Tibial nerve (tissue), 4 donors: Measurements from ENCODE around the gene CASP12. TPM values are rescaled to one million over a fixed set of nuclear protein-coding genes. Genes with fewer than 3 reads are reported as not detected.

ENCODE experiments used
- DNase-seq, 2 donors: peaks; one replicate each; pipeline ENCODE4 v3.0.0-alpha.2; 2019; ENCODE audit warnings: low spot score in 2 of 2
- H3K27ac ChIP-seq, 4 donors: fragments of 200-600 bp; sonication (generic) in 3 of 4; one replicate each; pipeline ENCODE4 v1.5.1; 2017 to 2019; ENCODE audit warnings: mild to moderate bottlenecking in 1 of 4
- H3K27me3 ChIP-seq, 2 donors: fragments of 200-600 bp; sonication (generic) in 1 of 2; one replicate each; pipeline versions ENCODE4 v1.5.1 to v1.6.0; 2017 to 2019
- H3K36me3 ChIP-seq, 3 donors: fragments of 200-600 bp; sonication (generic); one replicate each; pipeline ENCODE4 v1.5.1; 2018 to 2019
- H3K4me1 ChIP-seq, 4 donors: fragments of 200-600 bp; sonication (generic) in 3 of 4; one replicate each; pipeline ENCODE4 v1.5.1; 2017 to 2019
- H3K4me3 ChIP-seq, 4 donors: fragments of 200-600 bp; sonication (generic) in 3 of 4; one replicate each; pipeline ENCODE4 v1.5.1; 2017 to 2019; ENCODE audit warnings: mild to moderate bottlenecking in 1 of 4, moderate library complexity in 1 of 4
- H3K9me3 ChIP-seq, 4 donors: fragments of 200-600 bp; sonication (generic) in 3 of 4; one replicate each; pipeline ENCODE4 v1.5.1; 2017 to 2019
- EP300 ChIP-seq, 2 donors: sonication (generic); formaldehyde crosslinking; IDR thresholded peaks; one replicate each; pipeline ENCODE4 v1.6.1; 2017; ENCODE audit warnings: antibody characterized with exemption in 2 of 2, mild to moderate bottlenecking in 1 of 2
- POLR2A ChIP-seq, 2 donors: fragments of 450-650 bp; IDR thresholded peaks; one replicate each; pipeline ENCODE4 v1.6.1; 2017; ENCODE audit warnings: antibody characterized with exemption in 2 of 2, mild to moderate bottlenecking in 2 of 2, moderate library complexity in 2 of 2
- WGBS, 2 donors: methylation state at CpG; one replicate each; pipeline ENCODE4 v1.1.5; 2018; 5-methylcytosine and 5-hydroxymethylcytosine counted together
- total RNA-seq, 4 donors: library from RNA; depleted of rRNA; stranded (reverse); fragments of >200 nt; gene quantifications; one replicate each; pipeline ENCODE4 v1.1.0, GENCODE V29; 2016
- TF ChIP-seq, protein P1 (sequence below), 5 experiments: fragments of 200-600 bp in 3 of 5; fragments of 450-650 bp in 2 of 5; sonication (generic) in 3 of 5; IDR thresholded peaks; one replicate each; pipeline ENCODE4 v1.5.1; 2016 to 2019; ENCODE audit warnings: antibody characterized with exemption in 5 of 5, mild to moderate bottlenecking in 3 of 5, moderate library complexity in 2 of 5

CASP12 gene
- total RNA-seq, 4 donors from 2014 or later = 1.7 to 2.3 (median 2.2) TPM; not detected in 1

DNA sequence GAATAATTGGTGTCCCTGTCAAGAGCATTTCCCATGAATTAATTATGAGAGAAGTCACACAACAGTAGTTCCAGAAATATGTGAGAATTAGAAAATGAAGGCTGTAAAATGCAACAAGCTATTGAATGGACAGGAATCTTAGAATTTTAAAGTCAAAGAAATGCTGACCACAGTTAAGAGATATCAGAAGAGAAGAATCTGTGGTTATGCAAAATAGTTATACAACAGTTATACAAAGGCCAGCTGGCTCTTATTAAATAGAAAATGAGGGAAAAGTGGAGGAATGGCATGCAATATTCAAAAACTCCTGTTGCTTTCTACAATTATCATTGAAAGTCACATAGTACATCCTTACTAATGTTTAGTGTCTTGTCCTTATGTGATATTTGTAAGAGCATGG is 27.4 kb downstream of the CASP12 start:
- no peaks in the 10 kb centered on the region for H3K27me3 ChIP-seq
- H3K36me3 ChIP-seq = no peaks in the 10 kb centered on the region
- no peaks in the 10 kb centered on the region for H3K9me3 ChIP-seq
- no peak overlapping the region for H3K27ac ChIP-seq
- TF ChIP-seq, protein P1, sequence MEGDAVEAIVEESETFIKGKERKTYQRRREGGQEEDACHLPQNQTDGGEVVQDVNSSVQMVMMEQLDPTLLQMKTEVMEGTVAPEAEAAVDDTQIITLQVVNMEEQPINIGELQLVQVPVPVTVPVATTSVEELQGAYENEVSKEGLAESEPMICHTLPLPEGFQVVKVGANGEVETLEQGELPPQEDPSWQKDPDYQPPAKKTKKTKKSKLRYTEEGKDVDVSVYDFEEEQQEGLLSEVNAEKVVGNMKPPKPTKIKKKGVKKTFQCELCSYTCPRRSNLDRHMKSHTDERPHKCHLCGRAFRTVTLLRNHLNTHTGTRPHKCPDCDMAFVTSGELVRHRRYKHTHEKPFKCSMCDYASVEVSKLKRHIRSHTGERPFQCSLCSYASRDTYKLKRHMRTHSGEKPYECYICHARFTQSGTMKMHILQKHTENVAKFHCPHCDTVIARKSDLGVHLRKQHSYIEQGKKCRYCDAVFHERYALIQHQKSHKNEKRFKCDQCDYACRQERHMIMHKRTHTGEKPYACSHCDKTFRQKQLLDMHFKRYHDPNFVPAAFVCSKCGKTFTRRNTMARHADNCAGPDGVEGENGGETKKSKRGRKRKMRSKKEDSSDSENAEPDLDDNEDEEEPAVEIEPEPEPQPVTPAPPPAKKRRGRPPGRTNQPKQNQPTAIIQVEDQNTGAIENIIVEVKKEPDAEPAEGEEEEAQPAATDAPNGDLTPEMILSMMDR (IDR thresholded peaks at IDR 0.05) = no peak
- TF ChIP-seq POLR2A (IDR thresholded peaks at IDR 0.05) (no peak), EP300 (IDR thresholded peaks at IDR 0.05) (no peak)
- no peaks in the 10 kb centered on the region for H3K4me1 ChIP-seq
- DNase-seq = no peak
- H3K4me3 ChIP-seq = no peak overlapping the region

DNA sequence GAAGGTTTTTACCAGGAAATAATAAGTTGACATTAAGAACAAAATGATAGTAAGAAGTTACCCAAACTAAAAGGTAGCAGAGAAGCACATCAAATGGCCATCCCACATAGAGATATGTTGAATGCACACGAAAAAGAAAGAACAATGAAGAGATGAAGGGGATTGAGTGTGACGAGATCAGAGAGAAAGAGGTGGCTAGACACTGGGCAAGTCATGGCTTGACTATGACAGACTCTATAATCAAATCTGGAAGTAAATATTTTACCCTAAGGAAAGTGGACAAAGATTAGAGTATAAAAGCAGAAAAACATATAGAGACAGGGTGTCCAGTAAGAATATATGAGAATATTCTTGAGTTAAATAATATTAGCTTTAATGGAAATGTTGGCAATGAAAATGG is 31.4 kb downstream of the CASP12 start:
- WGBS, 2 donors = 75 to 82% methylated on average over 2 of the region's 2 CpGs

DNA sequence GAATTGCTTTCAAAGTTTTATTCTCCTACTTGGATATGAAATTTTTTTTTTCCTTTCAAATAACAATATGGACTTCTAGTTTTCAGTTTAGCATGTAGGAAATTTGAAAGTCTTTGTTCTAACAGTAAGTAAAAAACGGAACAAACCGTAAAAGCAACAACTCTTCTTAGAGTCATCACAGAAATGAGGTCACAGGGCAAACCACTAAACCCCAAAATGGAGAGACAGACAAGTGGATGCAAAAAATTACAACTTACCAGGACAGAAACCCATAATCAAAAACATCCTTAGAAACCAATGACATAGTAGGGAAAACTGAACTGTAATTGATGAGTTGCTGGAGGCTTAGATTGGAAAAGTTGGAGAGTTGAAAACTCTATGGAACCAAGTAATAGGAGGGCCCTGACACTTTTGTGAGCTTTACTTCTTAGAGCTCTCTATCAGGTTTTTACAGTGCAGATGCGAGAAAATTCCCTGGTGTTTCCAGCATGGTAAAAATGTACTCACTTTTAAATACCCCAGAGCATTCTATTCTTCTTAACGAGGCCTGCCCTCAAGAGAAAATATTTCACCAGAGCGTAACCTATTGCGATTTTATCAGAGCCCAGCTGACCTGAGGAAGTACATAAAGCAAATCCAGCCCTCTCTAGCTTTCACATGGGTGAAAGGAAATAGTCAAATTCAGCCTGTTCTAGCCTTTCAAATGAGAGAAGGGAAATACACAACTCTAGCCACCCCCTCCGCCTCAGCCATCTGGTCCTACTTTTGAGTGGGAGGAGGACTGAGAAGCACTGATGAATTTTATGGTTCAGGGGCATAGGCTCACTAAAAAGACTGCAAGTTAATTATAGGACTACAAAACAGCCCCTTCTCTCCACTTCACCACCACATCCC is 39.1 kb downstream of the CASP12 start:
- H3K4me1 ChIP-seq = peaks cover 0 to 9% (median 0%) of the 10 kb centered on the region in 4 donors
- no peak for TF ChIP-seq POLR2A (IDR thresholded peaks at IDR 0.05)
- TF ChIP-seq, protein P1 (IDR thresholded peaks at IDR 0.05) = no peak
- TF ChIP-seq EP300 (IDR thresholded peaks at IDR 0.05) = no peak
- H3K4me3 ChIP-seq = no peak overlapping the region
- DNase-seq = no peak
- no peaks in the 10 kb centered on the region for H3K36me3 ChIP-seq
- no peaks in the 10 kb centered on the region for H3K9me3 ChIP-seq
- peak overlapping the region in 1 of 4 donors; percentile 9 for H3K27ac ChIP-seq
- no peaks in the 10 kb centered on the region for H3K27me3 ChIP-seq
- WGBS, 2 donors = 48 to 52% methylated on average over 7 of the region's 7 CpGs

More for the DNA sequence above, 31.4 kb downstream of the CASP12 start:
- no peak overlapping the region for H3K4me3 ChIP-seq
- H3K27ac ChIP-seq = no peak overlapping the region
- DNase-seq = no peak
- no peaks in the 10 kb centered on the region for H3K4me1 ChIP-seq
- no peaks in the 10 kb centered on the region for H3K27me3 ChIP-seq
- peaks cover 0 to 14% (median 3%) of the 10 kb centered on the region in 4 donors for H3K9me3 ChIP-seq
- H3K36me3 ChIP-seq = no peaks in the 10 kb centered on the region
- TF ChIP-seq EP300 (IDR thresholded peaks at IDR 0.05) = no peak
- TF ChIP-seq, protein P1 (IDR thresholded peaks at IDR 0.05) = no peak
- TF ChIP-seq POLR2A (IDR thresholded peaks at IDR 0.05) = no peak

GRCh38 chr11:104856607-104857006 is 41.7 kb downstream of the CASP12 start:
- Histone ChIP-seq H3K27me3 (no peaks in the 10 kb centered on the region), H3K27ac (peak overlapping the region in 2 of 4 donors; percentile 57 to 59), H3K4me1 (peaks cover 0 to 9% (median 0%) of the 10 kb centered on the region in 4 donors), H3K9me3 (no peaks in the 10 kb centered on the region), H3K4me3 (no peak overlapping the region), H3K36me3 (no peaks in the 10 kb centered on the region)
- DNase-seq = no peak
- TF ChIP-seq POLR2A (IDR thresholded peaks at IDR 0.05) = no peak
- no peak for TF ChIP-seq EP300 (IDR thresholded peaks at IDR 0.05)
- TF ChIP-seq, protein P1 (IDR thresholded peaks at IDR 0.05) = no peak

DNA sequence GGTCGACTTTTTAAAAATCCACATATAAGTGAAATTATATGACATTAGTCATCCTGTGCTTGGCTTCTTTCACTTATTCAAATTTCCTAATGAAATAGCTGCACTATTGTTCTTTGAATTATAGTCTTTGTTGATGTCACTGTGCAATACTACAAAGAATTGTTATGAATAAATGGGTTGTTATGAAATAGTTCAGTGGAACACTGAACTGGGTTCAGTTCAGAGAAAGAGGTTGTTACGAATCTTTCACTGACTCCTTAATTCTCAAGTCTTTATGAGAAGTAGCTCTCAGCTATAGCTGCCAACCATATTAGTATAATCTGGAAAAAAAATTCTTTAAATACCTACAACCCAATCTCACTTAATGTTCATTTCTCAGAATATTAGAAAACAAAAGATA is 42.3 kb downstream of the CASP12 start:
- TF ChIP-seq, protein P1 (IDR thresholded peaks at IDR 0.05) = no peak
- TF ChIP-seq EP300 (IDR thresholded peaks at IDR 0.05) (no peak), POLR2A (IDR thresholded peaks at IDR 0.05) (no peak)
- H3K27me3 ChIP-seq = no peaks in the 10 kb centered on the region
- H3K27ac ChIP-seq = peak overlapping the region in 2 of 4 donors; percentile 57 to 59
- no peaks in the 10 kb centered on the region for H3K9me3 ChIP-seq
- WGBS, 2 donors = 44 to 45% methylated on average over 2 of the region's 2 CpGs
- H3K4me1 ChIP-seq = peaks cover 0 to 9% (median 0%) of the 10 kb centered on the region in 4 donors
- H3K36me3 ChIP-seq = no peaks in the 10 kb centered on the region
- no peak overlapping the region for H3K4me3 ChIP-seq
- no peak for DNase-seq
